ENCODE results near the gene MAD2L1BP. TPM values are rescaled to one million over a fixed set of nuclear protein-coding genes. Genes with fewer than 3 reads are reported as not detected.

Gene MAD2L1BP
- total RNA-seq, 4 donors from 2014 or later = 20.8 to 31.1 (median 27.7) TPM

DNA sequence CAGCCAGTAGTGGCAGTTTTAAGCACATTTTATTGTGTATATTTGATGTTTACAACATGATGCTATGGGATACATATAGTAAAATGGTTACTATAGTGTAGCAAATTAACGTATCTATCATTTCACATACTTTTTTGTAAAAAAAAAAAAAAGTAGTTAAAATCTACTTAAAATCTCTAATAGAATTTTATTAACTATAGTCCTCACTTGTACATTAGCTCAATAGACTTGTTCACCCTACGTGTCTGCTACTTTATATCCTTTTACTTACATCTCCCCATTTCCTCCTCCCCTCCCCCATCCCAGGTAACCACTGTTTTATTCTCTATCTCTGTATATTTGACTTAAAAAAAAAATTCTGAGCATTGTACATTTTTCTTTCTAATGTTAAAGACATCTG, 29.6 kb upstream of the MAD2L1BP start:
- DNase-seq (ENCODE audit: low spot score in 2 of 2) = no peak
- 93 to 94% methylated on average over 2 of the region's 2 CpGs for WGBS, 2 donors
- H3K4me3 ChIP-seq (ENCODE audit: low read depth, poor library complexity, severe bottlenecking) = no peak overlapping the region
- intact Hi-C loops (cut with DNase I; ENCODE audit: low total_unique reads) = no loop called here
- TF ChIP-seq POLR2A (IDR thresholded peaks at IDR 0.05) = no peak
- TF ChIP-seq, protein P1, sequence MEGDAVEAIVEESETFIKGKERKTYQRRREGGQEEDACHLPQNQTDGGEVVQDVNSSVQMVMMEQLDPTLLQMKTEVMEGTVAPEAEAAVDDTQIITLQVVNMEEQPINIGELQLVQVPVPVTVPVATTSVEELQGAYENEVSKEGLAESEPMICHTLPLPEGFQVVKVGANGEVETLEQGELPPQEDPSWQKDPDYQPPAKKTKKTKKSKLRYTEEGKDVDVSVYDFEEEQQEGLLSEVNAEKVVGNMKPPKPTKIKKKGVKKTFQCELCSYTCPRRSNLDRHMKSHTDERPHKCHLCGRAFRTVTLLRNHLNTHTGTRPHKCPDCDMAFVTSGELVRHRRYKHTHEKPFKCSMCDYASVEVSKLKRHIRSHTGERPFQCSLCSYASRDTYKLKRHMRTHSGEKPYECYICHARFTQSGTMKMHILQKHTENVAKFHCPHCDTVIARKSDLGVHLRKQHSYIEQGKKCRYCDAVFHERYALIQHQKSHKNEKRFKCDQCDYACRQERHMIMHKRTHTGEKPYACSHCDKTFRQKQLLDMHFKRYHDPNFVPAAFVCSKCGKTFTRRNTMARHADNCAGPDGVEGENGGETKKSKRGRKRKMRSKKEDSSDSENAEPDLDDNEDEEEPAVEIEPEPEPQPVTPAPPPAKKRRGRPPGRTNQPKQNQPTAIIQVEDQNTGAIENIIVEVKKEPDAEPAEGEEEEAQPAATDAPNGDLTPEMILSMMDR (IDR thresholded peaks at IDR 0.05) = no peak

DNA sequence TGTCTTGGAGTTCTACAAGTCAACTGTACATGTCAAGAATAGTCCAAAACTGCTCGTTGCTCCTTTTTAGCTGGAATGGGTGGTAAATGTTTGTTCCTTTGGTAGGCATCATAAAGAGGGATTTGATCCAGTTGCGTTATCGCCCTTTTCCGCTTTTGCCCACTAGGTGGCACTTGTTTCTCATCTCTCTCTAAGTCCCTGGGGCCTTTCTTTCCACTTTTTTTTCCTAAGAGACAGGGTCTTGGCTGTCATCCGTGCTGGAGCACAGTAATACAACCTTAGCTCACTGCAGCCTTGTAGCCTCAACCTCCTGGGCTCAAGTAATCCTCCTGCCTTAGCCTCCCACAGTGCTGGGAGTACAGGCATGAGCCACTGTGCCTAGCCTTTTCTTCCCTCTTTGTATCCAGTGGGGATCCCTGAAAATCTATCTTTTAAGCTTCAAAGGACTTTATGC, 27.3 kb upstream of the MAD2L1BP start:
- no peak overlapping the region for H3K4me3 ChIP-seq (ENCODE audit: low read depth, poor library complexity, severe bottlenecking)
- peak; percentile 56 to 90 for DNase-seq (ENCODE audit: low spot score in 2 of 2)
- intact Hi-C loops (cut with DNase I; ENCODE audit: low total_unique reads) = no loop called here
- WGBS, 2 donors = 1 to 3% methylated on average over 5 of the region's 5 CpGs
- no peak for TF ChIP-seq POLR2A (IDR thresholded peaks at IDR 0.05)
- TF ChIP-seq, protein P1 (IDR thresholded peaks at IDR 0.05) = peak in 1 of 3 donors; percentile 20

DNA sequence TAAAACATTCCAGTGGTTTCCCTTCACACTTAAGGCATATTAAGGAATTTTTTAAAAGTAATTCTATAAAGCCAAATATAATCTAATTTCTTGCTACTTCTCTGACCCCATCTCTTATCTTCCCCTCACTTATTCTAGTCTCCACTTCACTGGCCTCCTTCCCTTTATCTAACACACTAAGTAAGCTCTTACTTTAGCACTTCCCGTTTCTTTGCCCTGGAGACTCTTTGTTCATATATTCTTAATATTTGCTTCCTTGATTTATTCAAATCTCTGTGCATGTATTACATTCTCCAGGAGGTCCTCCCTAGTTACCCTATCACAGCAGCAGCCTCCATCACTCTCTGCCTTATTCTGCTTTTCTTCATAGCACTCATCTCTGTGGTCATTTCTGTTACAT, 26.8 kb upstream of the MAD2L1BP start:
- no peak for DNase-seq (ENCODE audit: low spot score in 2 of 2)
- intact Hi-C loops (cut with DNase I; ENCODE audit: low total_unique reads) = no loop called here
- WGBS, 2 donors = 71 to 79% methylated on average over 1 of the region's 1 CpG
- H3K4me3 ChIP-seq (ENCODE audit: low read depth, poor library complexity, severe bottlenecking) = no peak overlapping the region
- TF ChIP-seq, protein P1 (IDR thresholded peaks at IDR 0.05) = no peak
- TF ChIP-seq POLR2A (IDR thresholded peaks at IDR 0.05) = no peak

DNA sequence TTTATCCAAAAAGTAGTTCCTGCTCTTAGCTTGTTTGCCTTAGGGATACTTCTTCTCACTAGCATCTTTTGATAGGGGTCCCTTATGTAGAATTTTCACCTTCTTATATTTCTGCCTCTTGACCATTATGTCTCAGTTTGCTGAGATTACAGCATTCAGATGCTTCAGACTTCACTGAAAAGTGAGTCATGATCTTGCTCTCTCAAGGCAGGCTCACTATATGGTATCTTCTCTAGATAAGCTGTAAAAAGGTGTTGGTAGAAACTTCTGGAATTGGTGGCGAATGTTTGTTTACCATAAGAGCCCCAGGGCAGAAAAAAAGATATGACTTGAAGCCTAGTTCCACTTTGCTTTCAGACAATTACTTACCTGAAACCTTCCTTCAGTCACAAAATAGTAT, 26.2 kb upstream of the MAD2L1BP start:
- 92 to 100% methylated on average over 1 of the region's 1 CpG for WGBS, 2 donors
- intact Hi-C loops (cut with DNase I; ENCODE audit: low total_unique reads) = no loop called here

DNA sequence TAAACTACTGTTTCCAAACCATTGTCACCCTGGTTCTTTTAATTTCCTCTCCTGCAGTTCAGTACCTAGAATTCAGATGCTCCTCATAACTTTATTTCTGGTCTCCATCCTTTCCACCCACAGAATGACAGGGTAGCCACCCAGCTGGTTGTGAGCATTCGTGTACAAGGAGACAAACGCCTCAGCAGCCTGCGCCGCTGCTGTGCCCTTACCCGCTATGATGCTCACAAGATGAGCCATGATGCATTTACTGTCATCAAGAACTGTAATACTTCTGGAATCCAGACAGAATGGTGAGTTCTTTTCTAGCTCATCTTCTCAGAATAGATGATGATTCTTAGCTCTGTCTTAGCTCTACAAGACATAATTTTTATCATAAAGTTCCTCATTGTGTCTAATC, 25.2 kb upstream of the MAD2L1BP start:
- DNase-seq (ENCODE audit: low spot score in 2 of 2) = no peak
- WGBS, 2 donors = 93 to 95% methylated on average over 5 of the region's 5 CpGs
- TF ChIP-seq, protein P1 (IDR thresholded peaks at IDR 0.05) = no peak
- TF ChIP-seq POLR2A (IDR thresholded peaks at IDR 0.05) = no peak
- no peak overlapping the region for H3K4me3 ChIP-seq (ENCODE audit: low read depth, poor library complexity, severe bottlenecking)
- intact Hi-C loops (cut with DNase I; ENCODE audit: low total_unique reads) = no loop called here

More for the DNA sequence above, 26.2 kb upstream of the MAD2L1BP start:
- DNase-seq (ENCODE audit: low spot score in 2 of 2) = no peak
- no peak overlapping the region for H3K4me3 ChIP-seq (ENCODE audit: low read depth, poor library complexity, severe bottlenecking)
- TF ChIP-seq POLR2A (IDR thresholded peaks at IDR 0.05) = no peak

DNA sequence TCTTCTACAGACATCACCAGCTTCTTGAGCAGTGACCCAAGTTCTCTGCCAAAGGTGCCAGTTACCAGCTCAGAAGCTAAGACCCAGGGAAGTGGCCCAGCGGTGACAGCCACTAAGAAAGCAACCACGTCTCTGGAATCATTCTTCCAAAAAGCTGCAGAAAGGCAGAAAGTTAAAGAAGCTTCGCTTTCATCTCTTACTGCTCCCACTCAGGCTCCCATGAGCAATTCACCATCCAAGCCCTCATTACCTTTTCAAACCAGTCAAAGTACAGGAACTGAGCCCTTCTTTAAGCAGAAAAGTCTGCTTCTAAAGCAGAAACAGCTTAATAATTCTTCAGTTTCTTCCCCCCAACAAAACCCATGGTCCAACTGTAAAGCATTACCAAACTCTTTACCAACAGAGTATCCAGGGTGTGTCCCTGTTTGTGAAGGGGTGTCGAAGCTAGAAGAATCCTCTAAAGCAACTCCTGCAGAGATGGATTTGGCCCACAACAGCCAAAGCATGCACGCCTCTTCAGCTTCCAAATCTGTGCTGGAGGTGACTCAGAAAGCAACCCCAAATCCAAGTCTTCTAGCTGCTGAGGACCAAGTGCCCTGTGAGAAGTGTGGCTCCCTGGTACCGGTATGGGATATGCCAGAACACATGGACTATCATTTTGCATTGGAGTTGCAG, 21.8 kb upstream of the MAD2L1BP start:
- intact Hi-C loops (cut with DNase I; ENCODE audit: low total_unique reads) = no loop called here
- TF ChIP-seq POLR2A (IDR thresholded peaks at IDR 0.05) = no peak
- TF ChIP-seq, protein P1 (IDR thresholded peaks at IDR 0.05) = no peak
- no peak overlapping the region for H3K4me3 ChIP-seq (ENCODE audit: low read depth, poor library complexity, severe bottlenecking)
- no peak for DNase-seq (ENCODE audit: low spot score in 2 of 2)
- 80 to 91% methylated on average over 6 of the region's 6 CpGs for WGBS, 2 donors
